HepG2 (cell line): ENCODE results near the gene TBL3. TPM values are rescaled to one million over a fixed set of nuclear protein-coding genes. Genes with fewer than 3 reads are reported as not detected.

Source experiments
- CEBPB ChIP-seq: IDR thresholded peaks from 2 replicates; pipeline ENCODE4 v1.6.1; 2011; ENCODE audit warnings: low read depth, low read length, improper control_type of control experiment, borderline replicate concordance
- DPF2 ChIP-seq: sonication (generic); formaldehyde crosslinking; IDR thresholded peaks from 2 replicates; pipeline ENCODE4 v1.4.0; 2020; ENCODE audit warnings: mild to moderate bottlenecking, low read depth, missing genetic modification reagents, borderline replicate concordance
- KAT8 ChIP-seq: IDR thresholded peaks from 2 replicates; pipeline ENCODE4 v1.6.1; 2016; ENCODE audit warnings: missing genetic modification reagents, missing compliant biosample characterization
- NFYB ChIP-seq: sonication (generic); formaldehyde crosslinking; IDR thresholded peaks from 2 replicates; pipeline ENCODE4 v1.4.0; 2020; ENCODE audit warnings: missing genetic modification reagents
- ONECUT2 ChIP-seq: sonication (generic); formaldehyde crosslinking; IDR thresholded peaks from 2 replicates; pipeline ENCODE4 v1.4.0; 2020; ENCODE audit warnings: missing genetic modification reagents
- POGZ ChIP-seq: sonication (generic); formaldehyde crosslinking; IDR thresholded peaks from 2 replicates; pipeline ENCODE4 v1.4.0; 2020; ENCODE audit warnings: mild to moderate bottlenecking, missing genetic modification reagents
- RBM22 ChIP-seq: fragments of 200-400 bp; formaldehyde crosslinking; optimal IDR thresholded peaks from 2 replicates; pipeline ENCODE3; 2017; ENCODE audit warnings: mild to moderate bottlenecking, low read length, moderate library complexity
- ZNF558 ChIP-seq: sonication (generic); formaldehyde crosslinking; IDR thresholded peaks from 2 replicates; pipeline ENCODE4 v1.9.0; 2022; ENCODE audit warnings: mild to moderate bottlenecking, missing genetic modification reagents, borderline replicate concordance
- ZNF724P ChIP-seq: sonication (generic); formaldehyde crosslinking; IDR thresholded peaks from 2 replicates; pipeline ENCODE4 v1.8.0; 2022; ENCODE audit warnings: missing genetic modification reagents, borderline replicate concordance
- ZNF790 ChIP-seq: sonication (generic); formaldehyde crosslinking; IDR thresholded peaks from 2 replicates; pipeline ENCODE4 v1.8.0; 2022; ENCODE audit warnings: missing genetic modification reagents, mild to moderate bottlenecking, borderline replicate concordance
- polyA plus RNA-seq, 8 experiments: library from polyadenylated mRNA; depleted of rRNA in 3 of 8; stranded (reverse) in 7 of 8; unstranded in 1 of 8; fragments of >200 nt; fragmentation: Illumina TruSeq in 4 of 8; extraction: Trizol in 4 of 8; gene quantifications; 2 replicates each; pipeline versions ENCODE4 v1.2.1 to v1.2.3, GENCODE V29; 2011 to 2016; ENCODE audit warnings: low read depth in 4 of 8, missing spikeins in 1 of 8, mixed read lengths in 1 of 8; ENCODE audit not compliant: insufficient read depth in 1 of 8
- total RNA-seq, 5 experiments: library from RNA; depleted of rRNA; stranded (reverse); fragments of >200 nt; fragmentation: Illumina TruSeq; extraction: Trizol; gene quantifications; 2 replicates each; pipeline ENCODE4 v1.2.3, GENCODE V29; 2016; ENCODE audit warnings: low read depth in 1 of 5
- TF ChIP-seq, protein P1 (sequence below): sonication (generic); formaldehyde crosslinking; IDR thresholded peaks from 2 replicates; pipeline ENCODE4 v1.8.1; 2023; ENCODE audit warnings: mild to moderate bottlenecking, missing genetic modification reagents
- TF ChIP-seq, protein P2 (sequence below): sonication (generic); formaldehyde crosslinking; IDR thresholded peaks from 2 replicates; pipeline ENCODE4 v1.4.0; 2020; ENCODE audit warnings: mild to moderate bottlenecking, missing genetic modification reagents
- TF ChIP-seq, protein P3 (sequence below): sonication (generic); formaldehyde crosslinking; IDR thresholded peaks from 2 replicates; pipeline ENCODE4 v1.4.0; 2020; ENCODE audit warnings: mild to moderate bottlenecking, missing genetic modification reagents, borderline replicate concordance
- TF ChIP-seq, protein P4 (sequence below): sonication (generic); formaldehyde crosslinking; IDR thresholded peaks from 2 replicates; pipeline ENCODE4 v1.5.0; 2020; ENCODE audit warnings: missing genetic modification reagents

Gene TBL3
- total and polyA plus RNA-seq, 2 of the 13 experiments (the other 11 are each of a cell fraction or from before 2014, with no cell fraction given) = 16.8 to 38.0 TPM

DNA sequence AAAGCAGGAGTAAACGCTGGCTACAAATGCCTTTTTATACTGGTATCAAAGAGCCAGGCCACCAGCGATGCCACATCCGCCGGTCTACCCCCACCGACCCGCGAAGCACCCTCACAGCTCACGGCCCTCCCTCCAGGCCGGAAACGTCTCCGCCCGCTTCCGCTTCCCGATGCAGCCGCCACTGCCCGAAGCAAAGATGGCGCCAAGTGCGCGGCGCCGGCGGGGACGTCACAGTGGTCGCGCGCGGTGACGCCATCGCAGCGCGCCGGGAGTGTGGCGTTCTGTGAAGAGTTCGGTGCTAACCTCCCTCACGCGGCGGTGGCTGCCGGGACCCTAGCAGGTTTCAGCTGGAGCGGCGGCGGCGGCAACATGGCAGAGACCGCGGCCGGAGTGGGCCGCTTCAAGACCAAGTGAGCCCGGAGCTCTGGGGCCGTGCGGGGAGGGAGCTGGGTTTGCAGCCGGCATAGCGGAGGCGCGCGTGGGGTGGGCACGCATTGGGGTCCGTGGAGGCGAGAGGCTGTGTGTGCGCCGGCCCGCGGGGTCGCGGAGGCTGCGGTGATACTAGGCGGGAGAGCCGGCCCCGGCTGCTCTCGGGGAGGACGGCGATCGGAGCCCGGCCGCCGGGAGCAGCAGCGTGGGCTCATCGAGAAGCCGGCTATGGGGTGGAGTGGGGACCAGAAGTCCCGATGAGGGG lies at the start of gene TBL3 (continued):
- TF ChIP-seq, protein P1, sequence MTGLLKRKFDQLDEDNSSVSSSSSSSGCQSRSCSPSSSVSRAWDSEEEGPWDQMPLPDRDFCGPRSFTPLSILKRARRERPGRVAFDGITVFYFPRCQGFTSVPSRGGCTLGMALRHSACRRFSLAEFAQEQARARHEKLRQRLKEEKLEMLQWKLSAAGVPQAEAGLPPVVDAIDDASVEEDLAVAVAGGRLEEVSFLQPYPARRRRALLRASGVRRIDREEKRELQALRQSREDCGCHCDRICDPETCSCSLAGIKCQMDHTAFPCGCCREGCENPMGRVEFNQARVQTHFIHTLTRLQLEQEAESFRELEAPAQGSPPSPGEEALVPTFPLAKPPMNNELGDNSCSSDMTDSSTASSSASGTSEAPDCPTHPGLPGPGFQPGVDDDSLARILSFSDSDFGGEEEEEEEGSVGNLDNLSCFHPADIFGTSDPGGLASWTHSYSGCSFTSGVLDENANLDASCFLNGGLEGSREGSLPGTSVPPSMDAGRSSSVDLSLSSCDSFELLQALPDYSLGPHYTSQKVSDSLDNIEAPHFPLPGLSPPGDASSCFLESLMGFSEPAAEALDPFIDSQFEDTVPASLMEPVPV (CRISPR knock-in tag) = no peak; the same call in 1 of the 2 replicates
- peak; percentile 97 for TF ChIP-seq POGZ (CRISPR knock-in tag)
- TF ChIP-seq, protein P2, sequence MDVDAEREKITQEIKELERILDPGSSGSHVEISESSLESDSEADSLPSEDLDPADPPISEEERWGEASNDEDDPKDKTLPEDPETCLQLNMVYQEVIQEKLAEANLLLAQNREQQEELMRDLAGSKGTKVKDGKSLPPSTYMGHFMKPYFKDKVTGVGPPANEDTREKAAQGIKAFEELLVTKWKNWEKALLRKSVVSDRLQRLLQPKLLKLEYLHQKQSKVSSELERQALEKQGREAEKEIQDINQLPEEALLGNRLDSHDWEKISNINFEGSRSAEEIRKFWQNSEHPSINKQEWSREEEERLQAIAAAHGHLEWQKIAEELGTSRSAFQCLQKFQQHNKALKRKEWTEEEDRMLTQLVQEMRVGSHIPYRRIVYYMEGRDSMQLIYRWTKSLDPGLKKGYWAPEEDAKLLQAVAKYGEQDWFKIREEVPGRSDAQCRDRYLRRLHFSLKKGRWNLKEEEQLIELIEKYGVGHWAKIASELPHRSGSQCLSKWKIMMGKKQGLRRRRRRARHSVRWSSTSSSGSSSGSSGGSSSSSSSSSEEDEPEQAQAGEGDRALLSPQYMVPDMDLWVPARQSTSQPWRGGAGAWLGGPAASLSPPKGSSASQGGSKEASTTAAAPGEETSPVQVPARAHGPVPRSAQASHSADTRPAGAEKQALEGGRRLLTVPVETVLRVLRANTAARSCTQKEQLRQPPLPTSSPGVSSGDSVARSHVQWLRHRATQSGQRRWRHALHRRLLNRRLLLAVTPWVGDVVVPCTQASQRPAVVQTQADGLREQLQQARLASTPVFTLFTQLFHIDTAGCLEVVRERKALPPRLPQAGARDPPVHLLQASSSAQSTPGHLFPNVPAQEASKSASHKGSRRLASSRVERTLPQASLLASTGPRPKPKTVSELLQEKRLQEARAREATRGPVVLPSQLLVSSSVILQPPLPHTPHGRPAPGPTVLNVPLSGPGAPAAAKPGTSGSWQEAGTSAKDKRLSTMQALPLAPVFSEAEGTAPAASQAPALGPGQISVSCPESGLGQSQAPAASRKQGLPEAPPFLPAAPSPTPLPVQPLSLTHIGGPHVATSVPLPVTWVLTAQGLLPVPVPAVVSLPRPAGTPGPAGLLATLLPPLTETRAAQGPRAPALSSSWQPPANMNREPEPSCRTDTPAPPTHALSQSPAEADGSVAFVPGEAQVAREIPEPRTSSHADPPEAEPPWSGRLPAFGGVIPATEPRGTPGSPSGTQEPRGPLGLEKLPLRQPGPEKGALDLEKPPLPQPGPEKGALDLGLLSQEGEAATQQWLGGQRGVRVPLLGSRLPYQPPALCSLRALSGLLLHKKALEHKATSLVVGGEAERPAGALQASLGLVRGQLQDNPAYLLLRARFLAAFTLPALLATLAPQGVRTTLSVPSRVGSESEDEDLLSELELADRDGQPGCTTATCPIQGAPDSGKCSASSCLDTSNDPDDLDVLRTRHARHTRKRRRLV = 0 out of 2 replicates have a peak, but pooled peaks have one; percentile 71
- TF ChIP-seq ZNF724P (CRISPR knock-in tag) = 0 out of 2 replicates have a peak, but pooled peaks have one; percentile 26
- peak; percentile 100 for TF ChIP-seq KAT8 (CRISPR knock-in tag)
- TF ChIP-seq, protein P3, sequence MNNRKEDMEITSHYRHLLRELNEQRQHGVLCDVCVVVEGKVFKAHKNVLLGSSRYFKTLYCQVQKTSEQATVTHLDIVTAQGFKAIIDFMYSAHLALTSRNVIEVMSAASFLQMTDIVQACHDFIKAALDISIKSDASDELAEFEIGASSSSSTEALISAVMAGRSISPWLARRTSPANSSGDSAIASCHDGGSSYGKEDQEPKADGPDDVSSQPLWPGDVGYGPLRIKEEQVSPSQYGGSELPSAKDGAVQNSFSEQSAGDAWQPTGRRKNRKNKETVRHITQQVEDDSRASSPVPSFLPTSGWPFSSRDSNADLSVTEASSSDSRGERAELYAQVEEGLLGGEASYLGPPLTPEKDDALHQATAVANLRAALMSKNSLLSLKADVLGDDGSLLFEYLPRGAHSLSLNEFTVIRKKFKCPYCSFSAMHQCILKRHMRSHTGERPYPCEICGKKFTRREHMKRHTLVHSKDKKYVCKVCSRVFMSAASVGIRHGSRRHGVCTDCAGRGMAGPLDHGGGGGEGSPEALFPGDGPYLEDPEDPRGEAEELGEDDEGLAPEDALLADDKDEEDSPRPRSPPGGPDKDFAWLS = 0 out of 2 replicates have a peak, but pooled peaks have one; percentile 23
- TF ChIP-seq ONECUT2 (CRISPR knock-in tag) = no peak
- TF ChIP-seq, protein P4, sequence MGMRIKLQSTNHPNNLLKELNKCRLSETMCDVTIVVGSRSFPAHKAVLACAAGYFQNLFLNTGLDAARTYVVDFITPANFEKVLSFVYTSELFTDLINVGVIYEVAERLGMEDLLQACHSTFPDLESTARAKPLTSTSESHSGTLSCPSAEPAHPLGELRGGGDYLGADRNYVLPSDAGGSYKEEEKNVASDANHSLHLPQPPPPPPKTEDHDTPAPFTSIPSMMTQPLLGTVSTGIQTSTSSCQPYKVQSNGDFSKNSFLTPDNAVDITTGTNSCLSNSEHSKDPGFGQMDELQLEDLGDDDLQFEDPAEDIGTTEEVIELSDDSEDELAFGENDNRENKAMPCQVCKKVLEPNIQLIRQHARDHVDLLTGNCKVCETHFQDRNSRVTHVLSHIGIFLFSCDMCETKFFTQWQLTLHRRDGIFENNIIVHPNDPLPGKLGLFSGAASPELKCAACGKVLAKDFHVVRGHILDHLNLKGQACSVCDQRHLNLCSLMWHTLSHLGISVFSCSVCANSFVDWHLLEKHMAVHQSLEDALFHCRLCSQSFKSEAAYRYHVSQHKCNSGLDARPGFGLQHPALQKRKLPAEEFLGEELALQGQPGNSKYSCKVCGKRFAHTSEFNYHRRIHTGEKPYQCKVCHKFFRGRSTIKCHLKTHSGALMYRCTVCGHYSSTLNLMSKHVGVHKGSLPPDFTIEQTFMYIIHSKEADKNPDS (CRISPR knock-in tag) = peak; percentile 73; the same call in 1 of the 2 replicates
- no peak for TF ChIP-seq RBM22
- peak; percentile 96 for TF ChIP-seq ZNF558 (CRISPR knock-in tag)
- TF ChIP-seq DPF2 (CRISPR knock-in tag) = no peak
- peak; percentile 73 for TF ChIP-seq NFYB (CRISPR knock-in tag)
- TF ChIP-seq ZNF790 (CRISPR knock-in tag) = no peak
- TF ChIP-seq CEBPB = no peak
